T-helper 1 cell treated with Interleukin-12 subunit alpha and Interleukin-12 subunit beta and Interleukin-4 antibody, amounts not matched to agents 30 ng/mL and 1 ng/mL, for 36 hours (primary cell): ENCODE measurements around the gene ACKR3. TPM values are rescaled to one million over a fixed set of nuclear protein-coding genes. Genes with fewer than 3 reads are reported as not detected.

ENCODE experiments used
- intact Hi-C: fragments of 100-400 bp; cut with micrococcal nuclease; formaldehyde crosslinking; loops from one replicate; pipeline ENCODE4 v1.15.1; 2024
- total RNA-seq: library from RNA; stranded (reverse); gene quantifications from 2 replicates; pipeline ENCODE4 v1.2.3, GENCODE V29; 2022

ACKR3 gene
- total RNA-seq, 1 donor from 2014 or later: 3.0 TPM

GRCh38 chr2:236548179-236548921, 21.3 kb upstream of the ACKR3 start:
- intact Hi-C loops: loop anchor here (5.0 to 10.0 kb wide), 2 partner anchors 539 to 1146 kb away; partner anchors contain the start of gene COPS8

GRCh38 chr2:236549165-236549564, 20.5 kb upstream of the ACKR3 start:
- intact Hi-C loops: loop anchor here (5.0 to 10.0 kb wide), 2 partner anchors 538 to 1146 kb away; partner anchors contain the start of gene COPS8

GRCh38 chr2:236550290-236550689, 19.3 kb upstream of the ACKR3 start:
- intact Hi-C loops: loop anchor here (1.0 kb wide), 1 partner anchor 8 kb away; no protein-coding TSS in a partner anchor

- intact Hi-C loops: loop anchor here (1.0 kb wide), 1 partner anchor 7 kb away; no protein-coding TSS in a partner anchor
Measured at GRCh38 chr2:236550701-236551465, 18.7 kb upstream of the ACKR3 start.

GRCh38 chr2:236551471-236552211, 18.0 kb upstream of the ACKR3 start:
- intact Hi-C loops: no loop called here

GRCh38 chr2:236552212-236552542, 17.4 kb upstream of the ACKR3 start:
- intact Hi-C loops: no loop called here

- intact Hi-C loops: no loop called here
Measured at GRCh38 chr2:236552581-236553363, 16.9 kb upstream of the ACKR3 start.

- intact Hi-C loops: no loop called here
Measured at GRCh38 chr2:236553522-236553921, 16.1 kb upstream of the ACKR3 start.

GRCh38 chr2:236554629-236555282, 14.9 kb upstream of the ACKR3 start:
- intact Hi-C loops: loop anchor here (1.0 kb wide), 2 partner anchors 9 to 15 kb away; partner anchors contain the start of gene ACKR3

- intact Hi-C loops: loop anchor here (1.0 kb wide), 1 partner anchor 14 kb away; the partner anchor contains the start of gene ACKR3
Measured at GRCh38 chr2:236555481-236555880, 14.1 kb upstream of the ACKR3 start.

GRCh38 chr2:236557306-236558030, 12.2 kb upstream of the ACKR3 start:
- intact Hi-C loops: loop anchor here (1.0 kb wide), 1 partner anchor 7 kb away; no protein-coding TSS in a partner anchor

- intact Hi-C loops: loop anchor here (1.0 kb wide), 1 partner anchor 8 kb away; no protein-coding TSS in a partner anchor
Measured at GRCh38 chr2:236558036-236558435, 11.6 kb upstream of the ACKR3 start.

GRCh38 chr2:236558993-236559978, 10.3 kb upstream of the ACKR3 start:
- intact Hi-C loops: loop anchor here (1.0 kb wide), 2 partner anchors 9 kb away; no protein-coding TSS in a partner anchor

- intact Hi-C loops: no loop called here
Measured at GRCh38 chr2:236561874-236562273, 7.8 kb upstream of the ACKR3 start.

GRCh38 chr2:236562434-236562833, 7.2 kb upstream of the ACKR3 start:
- intact Hi-C loops: no loop called here

- intact Hi-C loops: no loop called here
Measured at GRCh38 chr2:236563953-236564352, 5.7 kb upstream of the ACKR3 start.

GRCh38 chr2:236565212-236565611, 4.4 kb upstream of the ACKR3 start:
- intact Hi-C loops: loop anchor here (5.0 kb wide), 1 partner anchor 522 kb away; the partner anchor contains the start of gene COPS8

- intact Hi-C loops: loop anchor here (5.0 kb wide), 1 partner anchor 521 kb away; the partner anchor contains the start of gene COPS8
Measured at GRCh38 chr2:236565879-236566402, 3.7 kb upstream of the ACKR3 start.
